Stomach (tissue), 9 donors: Measurements from ENCODE around the gene NOM1. TPM values are rescaled to one million over a fixed set of nuclear protein-coding genes. Genes with fewer than 3 reads are reported as not detected.
A peak's percentile ranks its signal among the peaks of the same experiment; 100 is the strongest.

Source experiments
- DNase-seq, 2 donors: peaks; one replicate each; pipeline versions ENCODE4 v3.0.0 to v3.0.0-alpha.2; 2013 to 2019
- H3K27ac ChIP-seq, 5 donors: fragments of 200-600 bp in 4 of 5; sonication (generic) in 4 of 5; one replicate each; pipeline ENCODE4 v1.5.1; 2013 to 2019; ENCODE audit warnings: mild to moderate bottlenecking in 1 of 5, moderate library complexity in 1 of 5
- H3K27me3 ChIP-seq, 3 donors: fragments of 200-600 bp; sonication (generic); one replicate each; pipeline ENCODE4 v1.5.1; 2017 to 2019; ENCODE audit warnings: mixed run types in 1 of 3
- H3K36me3 ChIP-seq, 4 donors: fragments of 200-600 bp; sonication (generic); 1 replicate in 3 of 4; 2 replicates in 1 of 4; pipeline ENCODE4 v1.5.1; 2016 to 2019
- H3K4me1 ChIP-seq, 4 donors: fragments of 200-600 bp; sonication (generic); one replicate each; pipeline ENCODE4 v1.5.1; 2016 to 2019
- H3K4me3 ChIP-seq, 4 donors: fragments of 200-600 bp; sonication (generic) in 3 of 4; one replicate each; pipeline ENCODE4 v1.5.1; 2016 to 2019; ENCODE audit warnings: mild to moderate bottlenecking in 1 of 4
- H3K9me3 ChIP-seq, 4 donors: fragments of 200-600 bp; sonication (generic); one replicate each; pipeline ENCODE4 v1.5.1; 2016 to 2019
- CTCF ChIP-seq, 7 experiments: fragments of 450-650 bp in 4 of 7; fragments of 200-600 bp in 3 of 7; sonication (generic) in 3 of 7; IDR thresholded peaks; one replicate each; pipeline ENCODE4 v1.5.1; 2016 to 2019; ENCODE audit warnings: antibody characterized with exemption in 7 of 7, control low read depth in 2 of 7, mild to moderate bottlenecking in 1 of 7
- EP300 ChIP-seq: sonication (generic); formaldehyde crosslinking; IDR thresholded peaks from one replicate; pipeline ENCODE4 v1.6.1; 2017; ENCODE audit warnings: antibody characterized with exemption
- POLR2A ChIP-seq, 4 donors: fragments of 450-650 bp; IDR thresholded peaks; one replicate each; pipeline ENCODE4 v1.6.1; 2016; ENCODE audit warnings: antibody characterized with exemption in 4 of 4, control low read depth in 2 of 4, mild to moderate bottlenecking in 1 of 4, moderate library complexity in 1 of 4
- POLR2AphosphoS5 ChIP-seq, 3 donors: sonication (generic); formaldehyde crosslinking; IDR thresholded peaks; one replicate each; pipeline ENCODE4 v1.6.1; 2016; ENCODE audit warnings: antibody characterized with exemption in 3 of 3
- WGBS, 5 donors: extraction: QIAGEN DNeasy Blood & Tissue Kit in 3 of 5; methylation state at CpG; one replicate each; pipeline versions ENCODE4 v1.1.5 to v1.1.7; 2013 to 2018; 5-methylcytosine and 5-hydroxymethylcytosine counted together
- intact Hi-C: fragments of 100-400 bp; cut with DNase I; formaldehyde crosslinking; loops from one replicate; pipeline ENCODE4 v1.15.1; 2023; ENCODE audit warnings: low total_unique reads
- polyA plus RNA-seq, 3 donors: library from polyadenylated mRNA; stranded (reverse); fragments of 200-250 nt; gene quantifications; one replicate each; pipeline ENCODE4 v1.2.3, GENCODE V29; 2013
- total RNA-seq, 5 donors: library from RNA; depleted of rRNA; stranded (reverse); fragments of >200 nt; gene quantifications; one replicate each; pipeline versions ENCODE4 v1.1.0 to v1.2.3, GENCODE V29; 2014 to 2016
- donor health status: healthy with polysubstance abuse.
- donor health status: Bipolar disorder and iron deficiency.
- donor health status: healthy.

NOM1 gene
- total and polyA plus RNA-seq, 8 donors, result 0.58 to 117 (median 12.4) TPM

DNA sequence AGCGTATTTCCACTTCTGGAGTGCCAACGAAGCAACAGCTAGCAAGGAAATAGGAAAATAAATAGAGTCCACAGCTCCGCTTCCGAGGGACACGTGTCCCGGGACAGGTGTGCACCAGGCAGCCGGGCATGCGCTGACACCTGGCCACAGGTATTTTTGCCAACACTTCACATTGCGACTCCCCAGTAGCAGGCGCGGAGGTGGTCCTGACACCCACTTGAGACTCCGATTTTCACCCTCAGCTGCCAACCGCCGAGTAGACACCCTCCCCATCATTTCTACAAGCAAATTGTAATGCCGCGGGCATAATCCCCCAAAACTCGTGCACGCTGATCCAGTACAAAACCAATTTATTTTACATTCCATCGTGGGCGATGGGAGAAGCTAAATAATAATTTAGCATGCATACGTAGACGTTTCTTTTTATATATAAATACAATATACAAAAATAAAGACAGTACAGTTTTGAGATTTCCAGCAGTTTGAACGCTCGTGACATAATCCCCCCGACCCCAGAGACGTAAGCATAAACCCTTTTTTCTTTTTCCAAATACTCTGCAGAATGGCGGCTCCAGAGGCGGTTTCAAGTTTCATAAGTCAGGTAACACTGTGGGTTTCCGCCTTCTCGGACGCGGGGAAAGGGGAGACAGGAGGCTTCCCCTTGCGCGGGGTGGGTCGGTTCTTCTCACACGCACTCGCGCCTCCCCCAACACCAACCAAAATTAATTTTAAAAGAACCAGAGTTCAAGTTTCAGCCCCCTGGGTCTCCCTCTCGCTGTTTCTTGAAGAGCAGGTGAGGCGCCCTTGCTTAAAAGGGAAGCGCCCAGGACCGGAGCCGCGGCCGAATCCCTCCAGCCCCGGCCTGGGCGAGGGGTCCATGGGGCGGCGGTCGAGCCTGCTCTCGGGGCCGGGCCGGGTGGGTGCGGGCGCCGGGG lies 55.3 kb downstream of the NOM1 start:
- Histone ChIP-seq H3K36me3 (no peaks in the 10 kb centered on the region), H3K4me1 (peaks cover 29 to 92% (median 70%) of the 10 kb centered on the region in 4 donors), H3K9me3 (no peaks in the 10 kb centered on the region), H3K27ac (no peak overlapping the region), H3K27me3 (peaks cover 35 to 99% (median 82%) of the 10 kb centered on the region in 3 donors), H3K4me3 (peak overlapping the region in 1 of 4 donors; percentile 29)
- TF ChIP-seq POLR2AphosphoS5 (IDR thresholded peaks at IDR 0.05), result no peak
- no peak for TF ChIP-seq POLR2A (IDR thresholded peaks at IDR 0.05)
- TF ChIP-seq EP300, result no peak
- no peak for TF ChIP-seq CTCF (IDR thresholded peaks at IDR 0.05)
- intact Hi-C loops, result no loop called here
- DNase-seq, result peak in 1 of 2 donors; percentile 22
- WGBS, 5 donors, result 45 to 66% (median 50%) methylated on average over 39 to 56 of the region's 56 CpGs

DNA sequence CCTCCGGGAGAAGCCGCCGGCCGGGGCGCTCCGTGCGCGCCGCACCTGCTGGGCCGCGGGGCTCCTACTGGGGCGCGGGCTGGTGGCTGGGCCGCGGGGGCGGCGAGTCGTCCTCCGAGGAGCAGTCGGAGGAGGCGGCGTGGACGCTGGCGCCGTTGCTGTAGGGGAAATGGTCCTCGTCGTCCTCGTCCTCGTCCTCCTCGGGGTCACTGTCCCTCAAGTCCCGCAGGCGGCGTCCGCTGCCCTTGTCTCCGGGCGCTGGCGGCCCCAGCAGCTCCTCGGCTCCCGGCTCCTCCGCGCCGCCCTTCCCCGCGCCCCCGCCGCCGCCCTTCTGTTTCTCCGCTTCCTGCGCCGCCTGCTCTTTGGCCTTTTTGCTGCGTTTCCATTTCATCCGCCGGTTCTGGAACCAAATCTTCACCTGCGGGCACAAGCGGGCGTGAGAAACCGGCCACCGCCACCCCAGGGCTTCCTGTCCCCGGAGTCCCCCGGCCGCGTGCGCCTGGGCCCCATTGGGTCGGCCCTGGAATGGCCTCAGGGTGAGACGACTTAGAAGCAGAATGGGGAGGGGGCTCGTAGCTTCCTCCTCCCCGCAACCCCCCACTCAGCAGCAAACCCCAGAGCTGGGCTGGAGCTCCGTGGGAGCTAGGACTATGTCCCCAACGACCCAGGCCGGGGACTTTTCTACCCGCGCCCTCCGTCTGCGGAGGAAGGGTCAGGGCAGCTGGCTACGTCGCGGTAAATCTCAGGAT lies 56.1 kb downstream of the NOM1 start:
- H3K4me1 ChIP-seq, result peaks cover 26 to 91% (median 68%) of the 10 kb centered on the region in 4 donors
- H3K36me3 ChIP-seq, result no peaks in the 10 kb centered on the region
- no peak for TF ChIP-seq EP300
- TF ChIP-seq POLR2A (IDR thresholded peaks at IDR 0.05), result no peak
- no peak for TF ChIP-seq CTCF (IDR thresholded peaks at IDR 0.05)
- no peak for TF ChIP-seq POLR2AphosphoS5 (IDR thresholded peaks at IDR 0.05)
- intact Hi-C loops, result no loop called here
- peak overlapping the region in 2 of 4 donors; percentile 13 to 29 for H3K4me3 ChIP-seq
- no peaks in the 10 kb centered on the region for H3K9me3 ChIP-seq
- H3K27me3 ChIP-seq, result peaks cover 28 to 98% (median 79%) of the 10 kb centered on the region in 3 donors
- WGBS, 5 donors, result 49 to 65% (median 59%) methylated on average over 62 to 77 of the region's 77 CpGs
- no peak overlapping the region for H3K27ac ChIP-seq
- DNase-seq, result peak in 1 of 2 donors; percentile 19

GRCh38 chr7:157006205-157006747 lies 56.8 kb downstream of the NOM1 start:
- no peak for TF ChIP-seq POLR2AphosphoS5 (IDR thresholded peaks at IDR 0.05)
- DNase-seq, result peak in 1 of 2 donors; percentile 61
- H3K9me3 ChIP-seq, result no peaks in the 10 kb centered on the region
- peaks cover 31 to 98% (median 81%) of the 10 kb centered on the region in 3 donors for H3K27me3 ChIP-seq
- intact Hi-C loops, result no loop called here
- peaks cover 26 to 91% (median 70%) of the 10 kb centered on the region in 4 donors for H3K4me1 ChIP-seq
- H3K36me3 ChIP-seq, result no peaks in the 10 kb centered on the region
- H3K27ac ChIP-seq, result no peak overlapping the region
- 23 to 68% (median 60%) methylated on average over 20 to 39 of the region's 39 CpGs for WGBS, 5 donors
- no peak overlapping the region for H3K4me3 ChIP-seq

DNA sequence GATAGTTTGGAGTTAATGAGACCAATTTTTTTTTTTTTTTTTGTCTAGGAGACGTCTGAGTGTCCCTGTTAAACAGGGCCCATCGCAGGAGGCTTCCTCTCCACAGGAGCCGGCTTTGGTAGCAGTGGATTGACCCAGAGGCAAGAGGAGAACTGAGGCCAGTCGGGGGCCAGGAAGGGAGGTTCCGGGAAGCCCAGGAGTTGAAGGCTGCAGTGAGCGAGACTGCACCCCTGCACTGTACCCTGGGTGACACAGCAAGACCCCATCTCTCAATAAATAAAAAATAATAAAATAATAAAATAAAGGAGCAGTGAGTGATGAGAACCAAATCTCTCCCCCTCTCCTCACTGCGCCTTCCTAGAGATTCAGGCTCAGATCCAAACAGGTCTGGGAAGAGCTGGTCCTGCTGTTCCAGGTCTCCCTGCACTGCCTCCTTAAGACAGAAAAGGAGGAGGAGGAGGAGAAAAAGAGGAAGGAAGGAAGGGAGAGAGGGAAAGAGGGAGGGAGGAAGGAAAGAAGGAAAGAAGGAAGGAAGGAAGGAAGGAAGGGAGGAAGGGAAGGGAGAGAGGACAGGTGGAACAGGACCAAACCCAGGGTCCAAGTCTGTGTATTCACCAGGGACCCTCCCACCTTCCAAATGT lies 57.4 kb downstream of the NOM1 start:
- WGBS, 5 donors, result 42 to 73% (median 56%) methylated on average over 7 of the region's 7 CpGs
- DNase-seq, result no peak
- intact Hi-C loops, result no loop called here
- peaks cover 31 to 92% (median 76%) of the 10 kb centered on the region in 4 donors for H3K4me1 ChIP-seq
- peak overlapping the region in 2 of 5 donors; percentile 33 to 37 for H3K27ac ChIP-seq
- TF ChIP-seq CTCF (IDR thresholded peaks at IDR 0.05) (no peak), EP300 (no peak), POLR2AphosphoS5 (IDR thresholded peaks at IDR 0.05) (no peak), POLR2A (IDR thresholded peaks at IDR 0.05) (no peak)
- H3K4me3 ChIP-seq, result peak overlapping the region in 1 of 4 donors; percentile 6
- peaks cover 29 to 98% (median 81%) of the 10 kb centered on the region in 3 donors for H3K27me3 ChIP-seq
- H3K36me3 ChIP-seq, result no peaks in the 10 kb centered on the region
- H3K9me3 ChIP-seq, result no peaks in the 10 kb centered on the region
